Measurements from ENCODE around the gene RALGPS1. TPM values are rescaled to one million over a fixed set of nuclear protein-coding genes. Genes with fewer than 3 reads are reported as not detected.

Gene RALGPS1
- total and polyA plus RNA-seq, 7 donors: 6.6 to 18.6 (median 11.4) TPM

- Histone ChIP-seq H3K9me3 (no peaks in the 10 kb centered on the region), H3K27ac (peak overlapping the region in 2 of 4 donors; percentile 87 to 95), H3K36me3 (peaks cover 0 to 26% (median 5%) of the 10 kb centered on the region in 4 donors), H3K4me1 (peaks cover 0 to 56% (median 44%) of the 10 kb centered on the region in 4 donors), H3K4me3 (no peak overlapping the region), H3K27me3 (no peaks in the 10 kb centered on the region)
- DNase-seq: peak; percentile 46
- intact Hi-C loops (cut with DNase I): no loop called here
- 94 to 95% methylated on average over 5 of the region's 5 CpGs for WGBS, 2 donors
- no peak for TF ChIP-seq POLR2AphosphoS5 (IDR thresholded peaks at IDR 0.05)
- no peak for TF ChIP-seq POLR2A (IDR thresholded peaks at IDR 0.05)
- TF ChIP-seq CTCF (IDR thresholded peaks at IDR 0.05): no peak
- TF ChIP-seq EP300 (IDR thresholded peaks at IDR 0.05): no peak
Observed at GRCh38 chr9:127097683-127098082, 183.1 kb downstream of the RALGPS1 start.

GRCh38 chr9:127098916-127099553 lies 184.5 kb downstream of the RALGPS1 start:
- DNase-seq: no peak
- Histone ChIP-seq H3K36me3 (peaks cover 0 to 24% (median 0%) of the 10 kb centered on the region in 4 donors), H3K27me3 (no peaks in the 10 kb centered on the region), H3K9me3 (no peaks in the 10 kb centered on the region), H3K27ac (peak overlapping the region in 3 of 4 donors; percentile 68 to 95 (median 87)), H3K4me1 (peaks cover 0 to 70% (median 52%) of the 10 kb centered on the region in 4 donors), H3K4me3 (no peak overlapping the region)
- TF ChIP-seq EP300 (IDR thresholded peaks at IDR 0.05): no peak
- no peak for TF ChIP-seq POLR2A (IDR thresholded peaks at IDR 0.05)
- no peak for TF ChIP-seq CTCF (IDR thresholded peaks at IDR 0.05)
- TF ChIP-seq POLR2AphosphoS5 (IDR thresholded peaks at IDR 0.05): no peak
- intact Hi-C loops (cut with DNase I): no loop called here
- WGBS, 2 donors: 87 to 90% methylated on average over 7 of the region's 7 CpGs

GRCh38 chr9:127099664-127100063 lies 185.1 kb downstream of the RALGPS1 start:
- Histone ChIP-seq H3K27me3 (no peaks in the 10 kb centered on the region), H3K9me3 (no peaks in the 10 kb centered on the region), H3K27ac (peak overlapping the region in 3 of 4 donors; percentile 68 to 95 (median 87)), H3K36me3 (peaks cover 0 to 30% (median 0%) of the 10 kb centered on the region in 4 donors), H3K4me1 (peaks cover 0 to 76% (median 58%) of the 10 kb centered on the region in 4 donors), H3K4me3 (no peak overlapping the region)
- TF ChIP-seq EP300 (IDR thresholded peaks at IDR 0.05) (no peak), POLR2AphosphoS5 (IDR thresholded peaks at IDR 0.05) (peak in 1 of 4 donors; percentile 18)
- DNase-seq: no peak
- WGBS, 2 donors: 84 to 95% methylated on average over 3 of the region's 3 CpGs
- intact Hi-C loops (cut with DNase I): no loop called here

GRCh38 chr9:127102176-127102575 lies 187.6 kb downstream of the RALGPS1 start:
- Histone ChIP-seq H3K27ac (peak overlapping the region in 2 of 4 donors; percentile 87 to 95), H3K4me3 (no peak overlapping the region), H3K9me3 (no peaks in the 10 kb centered on the region), H3K36me3 (peaks cover 0 to 28% (median 0%) of the 10 kb centered on the region in 4 donors), H3K4me1 (peaks cover 0 to 95% (median 83%) of the 10 kb centered on the region in 4 donors), H3K27me3 (no peaks in the 10 kb centered on the region)
- no peak for DNase-seq
- intact Hi-C loops (cut with DNase I): no loop called here
- TF ChIP-seq POLR2AphosphoS5 (IDR thresholded peaks at IDR 0.05) (no peak), POLR2A (IDR thresholded peaks at IDR 0.05) (no peak), CTCF (IDR thresholded peaks at IDR 0.05) (no peak), EP300 (IDR thresholded peaks at IDR 0.05) (no peak)

- Histone ChIP-seq H3K27ac (peak overlapping the region in 2 of 4 donors; percentile 87 to 95), H3K36me3 (peaks cover 0 to 35% (median 0%) of the 10 kb centered on the region in 4 donors), H3K4me1 (peaks cover 0 to 100% (median 89%) of the 10 kb centered on the region in 4 donors), H3K4me3 (no peak overlapping the region), H3K9me3 (no peaks in the 10 kb centered on the region), H3K27me3 (no peaks in the 10 kb centered on the region)
- intact Hi-C loops (cut with DNase I): no loop called here
- TF ChIP-seq POLR2AphosphoS5 (IDR thresholded peaks at IDR 0.05) (no peak), EP300 (IDR thresholded peaks at IDR 0.05) (no peak), CTCF (IDR thresholded peaks at IDR 0.05) (no peak), POLR2A (IDR thresholded peaks at IDR 0.05) (no peak)
- no peak for DNase-seq
- 93 to 97% methylated on average over 2 of the region's 2 CpGs for WGBS, 2 donors
Observed at GRCh38 chr9:127102788-127103187, 188.2 kb downstream of the RALGPS1 start.

Data from sigmoid colon (tissue), 7 donors.